Inferior parietal cortex (tissue), 1 donor: ENCODE results near the gene PASK.

ENCODE experiments used
- DNase-seq: peaks from one replicate; pipeline ENCODE4 v3.0.0-alpha.2; 2016; ENCODE audit errors: extremely low spot score

Gene PASK

DNA sequence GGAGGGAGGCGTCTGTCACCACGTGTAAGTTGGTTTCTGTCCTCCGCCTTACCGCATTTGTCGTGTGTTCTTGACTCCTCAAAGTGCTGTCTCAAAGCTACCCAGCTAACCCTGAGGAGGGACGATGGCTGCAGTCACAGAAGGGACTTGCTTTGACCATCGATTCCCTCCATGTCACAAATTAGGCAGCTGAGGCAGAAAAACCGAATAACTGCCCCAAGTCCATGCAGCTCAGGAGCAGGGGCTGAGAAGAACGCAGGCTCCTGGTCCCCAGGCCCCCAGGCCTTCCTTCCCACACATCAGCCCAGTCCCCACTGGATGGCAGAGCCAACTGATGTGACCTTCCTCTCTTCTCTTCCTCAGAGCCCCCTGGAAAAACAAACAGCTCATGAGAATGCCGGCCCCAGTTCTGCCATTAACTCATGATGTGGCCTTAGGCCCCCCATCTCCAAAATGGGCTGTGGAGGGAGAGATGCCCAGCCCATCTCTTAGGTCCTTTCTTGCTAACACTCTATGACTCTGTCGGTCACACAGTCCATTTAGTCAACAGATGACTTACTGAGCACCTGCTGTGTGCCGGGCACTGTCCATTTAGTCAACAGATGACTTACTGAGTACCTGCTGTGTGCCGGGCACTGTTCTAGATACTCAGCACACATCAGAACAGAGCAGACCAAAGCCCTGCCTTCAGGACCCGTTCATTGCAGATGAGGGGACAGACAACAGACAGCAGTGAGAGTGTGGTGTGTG, 66.8 kb downstream of the PASK start:
- no peak for DNase-seq

DNA sequence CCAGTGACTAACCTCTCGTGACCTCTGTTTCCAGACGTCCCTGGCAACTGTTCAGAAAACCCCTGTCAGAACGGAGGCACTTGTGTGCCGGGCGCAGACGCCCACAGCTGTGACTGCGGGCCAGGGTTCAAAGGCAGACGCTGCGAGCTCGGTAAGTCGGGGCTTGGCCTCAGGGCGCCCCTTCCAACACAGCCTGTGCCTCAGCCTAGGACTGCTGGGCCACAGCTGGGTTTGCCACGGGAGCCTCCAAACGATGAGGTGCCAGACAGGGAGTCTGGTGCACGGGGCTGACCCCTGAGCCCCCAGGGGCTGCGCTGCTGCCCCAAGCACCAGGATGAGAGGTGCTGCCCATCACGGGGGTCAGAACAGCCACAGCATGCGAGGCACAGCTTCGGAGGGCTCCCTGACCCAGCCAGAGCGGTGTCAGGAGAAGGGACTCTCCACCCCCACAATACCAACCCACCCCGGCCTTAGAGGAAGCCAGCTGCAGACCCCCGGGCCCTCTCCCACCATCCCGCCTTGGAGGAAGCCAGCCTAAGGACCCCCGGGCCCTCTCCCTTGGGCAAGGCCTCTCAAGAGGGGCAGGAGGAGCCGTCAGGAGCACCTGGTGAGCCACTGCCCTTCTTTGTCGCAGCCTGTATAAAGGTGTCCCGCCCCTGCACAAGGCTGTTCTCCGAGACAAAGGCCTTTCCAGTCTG, 67.5 kb downstream of the PASK start:
- no peak for DNase-seq

DNA sequence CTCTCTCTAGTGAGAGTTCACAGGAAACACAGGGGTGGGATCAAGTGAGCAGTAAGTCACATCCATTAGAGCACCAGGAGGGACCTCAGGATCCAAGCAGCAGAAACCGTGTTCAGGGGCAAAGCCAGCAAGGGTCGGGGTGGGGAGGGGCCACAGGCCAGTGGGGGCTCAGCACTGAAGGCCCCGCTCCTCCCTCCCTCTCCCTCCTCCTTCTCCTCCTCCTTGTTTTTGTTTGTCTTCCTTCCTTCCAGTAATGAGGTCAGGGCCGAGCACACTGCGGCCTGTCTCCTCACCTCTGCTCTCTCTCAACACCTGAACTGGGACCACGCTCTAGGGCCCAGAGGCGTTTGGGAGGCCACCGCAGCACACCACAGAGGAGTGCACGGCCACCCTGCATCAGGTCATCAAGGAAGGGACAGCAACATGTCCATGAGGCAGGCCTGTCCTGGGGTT, 68.1 kb downstream of the PASK start:
- no peak for DNase-seq

DNA sequence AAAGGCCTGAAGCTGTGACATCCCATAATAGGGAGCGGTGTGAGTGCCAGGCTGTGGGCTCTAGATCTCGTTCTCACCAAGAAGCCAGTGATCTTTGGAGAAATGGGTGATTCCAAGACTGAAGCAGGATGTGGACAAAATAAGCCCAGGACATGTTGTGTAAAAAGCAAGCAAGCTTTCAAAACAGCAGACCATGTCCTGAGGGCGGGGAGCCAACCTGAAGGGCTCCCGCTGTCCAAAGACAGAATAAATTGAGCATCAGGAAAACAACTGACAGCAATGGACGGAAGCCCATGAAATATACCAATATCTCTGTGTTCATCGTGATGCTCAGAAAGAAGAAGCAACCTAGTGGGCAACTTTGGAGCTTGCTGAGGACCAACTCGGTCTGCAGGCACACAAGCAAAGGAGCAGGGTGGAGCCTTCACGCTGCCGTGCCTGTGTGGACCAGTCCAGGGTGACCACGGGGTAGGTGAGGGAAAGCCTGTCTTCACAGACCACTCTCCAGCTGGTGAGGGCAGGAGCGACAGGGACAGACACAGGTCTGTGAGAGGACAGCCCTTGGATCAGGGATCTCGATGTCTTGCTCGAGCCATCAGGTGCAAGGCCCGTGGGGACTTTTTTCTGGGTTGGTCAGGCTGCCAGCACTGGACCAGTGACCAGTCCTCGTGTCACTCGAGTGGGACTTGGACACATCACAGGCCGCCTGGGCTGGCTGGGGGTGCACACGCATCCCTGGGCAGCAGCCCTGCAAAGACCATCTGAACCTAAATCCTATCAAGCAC, 68.7 kb downstream of the PASK start:
- DNase-seq: no peak

DNA sequence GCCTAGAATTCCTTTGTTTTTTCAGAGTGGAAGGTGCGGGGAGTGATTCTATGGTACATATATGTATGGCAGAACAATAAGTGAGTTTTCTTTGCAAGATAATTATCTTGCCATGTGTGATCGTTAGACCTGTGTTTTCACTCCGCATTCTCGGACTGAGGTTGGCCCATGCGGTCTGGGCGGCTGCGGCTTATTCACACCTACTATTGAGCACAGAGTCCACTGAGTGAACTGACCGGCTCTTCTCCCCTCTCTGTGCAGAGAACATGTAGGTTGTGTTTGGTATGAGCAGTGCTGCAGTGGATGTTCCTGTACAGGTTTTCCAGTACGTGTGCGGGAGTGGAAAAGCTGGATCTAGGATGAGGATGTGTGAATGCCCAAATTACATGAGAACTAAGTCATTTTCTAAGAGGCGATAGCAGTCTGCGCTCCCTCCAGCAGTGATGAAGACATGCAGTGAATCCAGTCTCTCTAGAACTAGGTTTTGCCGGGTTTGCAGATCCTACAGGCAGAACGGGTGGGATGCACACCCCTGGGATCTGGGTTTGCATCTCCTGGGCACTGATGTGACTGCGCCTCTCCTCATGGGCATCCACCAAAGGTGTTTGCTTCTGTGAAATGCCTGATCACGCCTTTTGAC, 74.3 kb downstream of the PASK start:
- no peak for DNase-seq

DNA sequence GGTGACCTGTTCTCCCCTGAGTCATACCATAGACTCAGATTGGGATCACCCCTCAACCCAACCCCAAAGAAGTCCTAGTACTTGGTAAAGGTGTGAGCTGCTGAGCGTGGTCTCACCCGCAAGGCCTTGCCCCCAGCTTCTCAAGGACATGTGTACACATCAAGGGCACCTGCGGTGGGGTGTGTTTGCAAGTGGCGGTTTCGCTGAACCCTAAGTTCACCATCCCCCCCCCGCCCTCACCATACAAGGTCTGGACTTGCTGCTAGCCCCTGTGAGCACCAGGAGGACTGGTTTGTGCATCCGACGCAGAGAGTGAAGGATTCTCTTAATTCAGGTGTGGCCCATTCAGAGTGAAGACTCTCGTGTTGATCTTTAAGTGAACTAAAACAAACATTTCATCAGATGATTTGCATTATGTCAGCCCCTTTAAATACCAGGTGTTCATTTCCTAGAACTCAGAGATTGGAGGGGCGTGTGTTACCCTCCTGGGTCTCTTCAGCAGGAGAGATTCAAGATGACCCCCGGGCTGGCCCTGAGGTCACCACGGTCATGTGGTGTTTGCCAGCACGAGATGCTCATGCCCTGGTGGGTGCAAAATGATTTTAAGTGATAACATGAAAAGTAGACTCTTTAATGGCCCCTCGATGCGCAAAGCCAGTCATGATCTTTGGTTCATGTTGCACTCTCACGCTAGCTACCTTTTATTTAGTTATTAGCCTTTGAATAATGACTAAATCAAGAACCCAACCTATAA, 75.0 kb downstream of the PASK start:
- DNase-seq: no peak

DNA sequence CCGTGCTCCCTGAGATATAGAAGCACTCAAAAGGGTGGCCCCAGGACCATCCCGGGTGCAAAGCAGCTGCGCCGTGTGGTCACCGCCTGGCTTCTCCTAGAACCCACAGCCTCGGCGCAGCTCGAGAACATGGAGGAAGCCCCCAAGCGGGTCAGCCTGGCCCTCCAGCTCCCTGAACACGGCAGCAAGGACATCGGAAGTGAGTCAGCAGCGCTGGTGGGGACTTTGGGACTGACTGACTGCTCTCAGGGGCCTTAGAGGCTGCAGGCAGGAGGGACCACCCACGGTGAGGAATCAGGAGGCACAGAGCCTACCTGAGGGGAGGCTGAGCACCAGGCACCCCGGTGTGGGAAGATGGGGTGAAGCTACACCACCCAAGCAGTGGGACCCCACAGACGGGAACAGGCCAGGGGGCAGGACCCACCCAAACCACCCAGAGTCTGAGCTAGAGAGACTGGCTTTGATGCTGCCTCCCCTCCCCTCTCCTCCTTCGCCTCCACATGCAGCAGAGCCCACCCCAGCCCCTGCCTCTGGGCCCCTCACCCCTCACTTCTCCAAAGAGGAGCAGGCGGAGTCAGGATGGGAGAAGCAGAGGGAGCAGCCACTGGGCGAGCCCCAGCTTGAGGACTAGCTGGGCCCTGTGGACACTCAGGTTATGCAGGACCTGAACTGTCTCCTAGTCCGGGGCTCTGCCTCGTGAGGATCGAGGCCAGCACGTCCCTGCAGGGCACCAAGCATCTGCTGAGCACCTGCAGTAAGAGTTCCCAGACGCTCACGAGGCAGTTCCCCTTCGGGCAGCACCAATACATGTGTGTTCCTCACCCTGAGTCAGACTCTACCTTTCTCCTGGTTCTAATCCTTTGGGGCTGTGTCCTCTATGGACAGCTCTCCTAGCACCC, 75.9 kb downstream of the PASK start:
- no peak for DNase-seq

DNA sequence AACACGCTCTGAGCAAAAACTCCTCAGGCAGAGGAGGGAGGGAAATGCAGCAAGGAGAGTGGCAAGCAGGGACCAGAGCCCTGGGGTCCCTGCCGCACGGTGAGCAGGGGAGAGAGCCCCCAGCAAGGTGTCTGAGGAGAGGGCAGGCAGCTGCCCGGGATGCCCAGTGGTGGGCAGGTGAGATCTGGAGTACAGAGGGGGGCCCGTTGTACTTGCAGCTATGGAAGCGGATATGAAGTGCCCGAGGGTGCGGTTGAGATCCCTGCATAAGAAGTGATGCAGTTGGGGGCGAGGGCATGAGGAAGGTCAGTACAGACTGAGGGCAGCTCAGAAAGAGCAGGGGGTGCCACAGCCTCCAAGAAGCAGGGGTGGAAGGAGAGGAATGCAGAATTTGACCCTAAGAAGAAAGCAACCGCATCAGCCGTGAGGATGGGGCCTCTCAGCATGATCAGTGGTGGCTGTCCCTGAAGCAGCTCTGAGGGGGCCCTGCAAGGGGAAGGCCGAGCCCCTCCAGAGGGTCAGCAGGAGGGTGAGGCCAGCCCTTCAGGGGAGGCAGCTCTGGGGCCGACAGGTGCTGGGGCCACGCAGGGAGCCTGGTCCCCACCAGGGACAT, 76.6 kb downstream of the PASK start:
- DNase-seq: no peak

DNA sequence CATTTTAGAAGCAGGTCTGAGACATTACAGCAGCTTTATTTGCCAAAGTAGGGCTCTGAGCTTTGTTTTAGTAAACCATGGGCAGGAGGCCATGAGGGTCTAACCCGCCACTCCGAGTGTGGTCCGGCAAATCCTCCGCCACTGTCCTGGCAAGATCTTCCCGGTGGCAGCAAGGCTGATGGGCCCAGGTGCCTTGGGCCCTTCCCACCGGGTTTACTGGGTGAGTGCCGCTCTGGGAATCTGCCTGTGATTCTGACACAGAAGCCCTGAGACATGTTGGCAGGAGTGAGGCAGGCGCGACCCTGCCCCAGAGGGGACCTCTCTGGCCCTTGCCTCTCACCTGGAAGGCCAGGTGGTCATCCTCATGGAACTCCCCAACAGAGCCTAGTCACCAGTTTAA, 77.1 kb downstream of the PASK start:
- DNase-seq: no peak

DNA sequence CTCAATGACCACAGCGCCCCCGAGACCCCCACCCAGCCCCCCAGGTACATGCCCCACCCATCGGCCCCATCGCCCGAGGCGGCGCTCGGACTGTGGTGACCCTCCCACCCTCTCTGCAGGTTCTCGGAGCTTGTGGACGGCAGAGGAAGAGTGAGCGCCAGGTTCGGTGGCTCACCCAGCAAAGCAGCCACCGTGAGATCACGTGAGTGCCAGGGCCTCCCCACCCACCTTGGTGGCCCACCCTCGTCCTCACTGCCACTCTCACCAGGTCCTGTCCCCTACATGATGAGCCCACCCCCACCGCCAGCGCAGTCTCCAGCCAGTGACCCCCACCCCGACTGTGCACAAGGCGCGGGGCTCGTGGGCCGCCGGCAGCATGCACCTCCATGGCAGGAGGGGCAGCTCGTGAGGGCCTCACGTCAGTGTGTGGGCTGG, 77.6 kb downstream of the PASK start:
- DNase-seq: no peak

DNA sequence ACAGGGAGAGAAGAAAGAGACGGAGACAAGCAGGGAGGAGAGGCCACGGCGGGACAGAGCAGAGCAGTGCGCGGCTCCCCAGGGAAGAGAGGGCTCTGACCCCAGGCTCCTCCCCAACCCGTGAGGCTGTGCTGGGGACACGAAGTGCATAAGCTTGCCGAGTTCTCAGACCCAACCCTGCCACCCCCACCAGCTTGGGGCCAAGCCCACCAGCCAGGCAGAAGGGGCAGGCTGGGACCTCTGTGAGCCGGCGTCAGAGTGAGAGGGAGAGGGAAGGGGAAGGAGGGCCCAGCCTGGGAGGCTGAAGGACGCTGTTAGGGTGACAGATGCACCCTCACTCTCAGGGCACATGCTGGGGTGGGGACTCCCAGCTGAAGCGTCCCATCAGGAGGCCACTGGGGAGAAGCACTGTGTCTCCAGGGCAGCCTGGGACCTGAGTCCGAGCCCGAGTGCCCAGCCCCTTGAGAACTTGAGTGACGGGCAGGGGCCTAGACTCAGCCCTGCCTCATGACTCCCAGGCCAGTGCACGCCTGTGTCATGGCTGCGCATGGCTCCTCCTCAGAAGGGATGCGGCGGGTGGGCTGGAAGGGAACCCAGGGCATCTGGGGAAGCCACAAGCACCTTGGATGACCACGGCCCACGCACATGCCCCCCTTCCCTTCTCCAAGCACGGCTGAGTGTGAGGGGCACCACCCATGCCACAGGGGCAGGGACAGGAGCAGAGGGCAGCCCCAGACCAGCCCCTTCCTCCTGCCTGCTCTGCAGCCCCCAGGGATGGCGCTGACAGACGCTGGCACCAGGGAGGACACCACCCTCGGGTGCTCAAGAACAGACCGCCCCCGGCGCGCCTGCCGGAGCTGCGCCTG, 78.2 kb downstream of the PASK start:
- DNase-seq: no peak

DNA sequence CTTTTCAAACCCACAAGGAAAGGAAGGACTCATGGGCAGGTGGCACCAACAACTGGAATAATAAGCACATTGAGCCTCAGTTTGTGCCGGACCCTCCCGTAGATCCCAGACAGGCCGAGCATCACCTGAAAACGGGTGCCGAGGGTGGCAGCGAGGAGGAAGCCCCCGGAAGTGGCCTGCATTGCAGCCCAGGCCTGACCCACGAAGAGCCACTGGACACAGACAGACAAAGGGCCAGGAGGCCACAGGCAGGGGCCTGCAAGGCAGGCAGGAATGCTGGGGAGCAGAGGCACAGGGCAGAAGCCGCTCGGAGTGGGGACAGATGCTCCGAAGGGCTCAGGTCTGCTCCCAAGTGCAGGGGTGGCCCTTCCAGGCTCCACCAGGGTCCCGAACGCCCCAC, 78.9 kb downstream of the PASK start:
- DNase-seq: no peak

DNA sequence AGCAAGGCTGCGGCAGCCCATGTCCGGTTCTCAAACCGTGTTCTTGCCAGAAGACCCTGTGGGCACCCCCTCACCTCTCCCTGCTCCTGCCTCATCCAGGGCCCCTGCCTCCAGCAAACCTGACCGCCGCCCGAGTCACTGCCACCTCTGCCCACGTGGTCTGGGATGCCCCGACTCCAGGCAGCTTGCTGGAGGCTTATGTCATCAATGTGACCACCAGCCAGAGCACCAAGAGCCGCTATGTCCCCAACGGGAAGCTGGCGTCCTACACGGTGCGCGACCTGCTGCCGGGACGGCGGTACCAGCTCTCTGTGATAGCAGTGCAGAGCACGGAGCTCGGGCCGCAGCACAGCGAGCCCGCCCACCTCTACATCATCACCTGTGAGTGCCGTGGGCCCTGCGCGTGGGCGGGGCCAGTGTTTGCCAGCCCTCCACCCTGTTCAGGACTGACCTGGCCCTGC, 79.4 kb downstream of the PASK start:
- DNase-seq: no peak

DNA sequence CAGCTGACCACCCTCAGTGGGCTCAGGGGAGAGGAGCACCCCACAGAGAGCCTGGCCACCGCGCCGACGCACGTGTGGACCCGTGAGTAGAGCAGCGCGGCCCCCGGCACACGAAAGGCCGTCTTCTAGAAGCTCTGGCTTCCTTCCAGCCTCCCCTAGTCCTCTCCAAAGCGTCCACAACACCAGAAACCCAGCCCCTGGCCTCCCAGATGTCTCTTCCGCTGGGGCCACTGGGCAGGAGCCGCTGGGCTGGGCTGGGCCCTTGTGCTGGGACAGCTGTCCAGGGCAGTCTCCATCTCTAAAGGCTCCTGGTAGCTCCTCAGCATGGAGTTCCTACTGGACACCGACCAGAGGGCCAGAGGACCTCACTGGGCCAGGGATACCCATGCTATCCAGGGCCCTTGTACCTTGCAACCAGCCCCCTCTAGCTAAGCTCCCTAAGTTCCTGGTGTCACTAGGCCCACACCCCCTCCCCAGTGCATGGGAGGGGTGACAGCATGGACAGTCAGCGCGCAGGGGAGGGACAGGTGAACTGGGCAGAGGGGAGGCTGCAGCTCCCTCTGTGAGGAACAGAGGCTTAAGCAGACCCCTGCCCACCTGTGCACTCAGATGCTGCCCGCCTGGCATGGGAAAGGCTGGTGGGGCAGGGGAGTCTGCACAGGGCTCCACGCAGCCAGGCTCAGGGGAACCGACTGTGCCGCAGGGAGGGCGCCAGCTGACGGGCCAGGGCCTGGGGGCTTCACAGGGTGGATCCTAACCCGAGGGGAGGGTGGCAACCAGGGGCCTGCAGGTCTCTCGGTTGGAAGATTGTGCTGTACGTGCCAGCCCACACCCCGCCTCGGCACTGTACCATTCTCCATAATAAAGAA, 80.1 kb downstream of the PASK start:
- no peak for DNase-seq

DNA sequence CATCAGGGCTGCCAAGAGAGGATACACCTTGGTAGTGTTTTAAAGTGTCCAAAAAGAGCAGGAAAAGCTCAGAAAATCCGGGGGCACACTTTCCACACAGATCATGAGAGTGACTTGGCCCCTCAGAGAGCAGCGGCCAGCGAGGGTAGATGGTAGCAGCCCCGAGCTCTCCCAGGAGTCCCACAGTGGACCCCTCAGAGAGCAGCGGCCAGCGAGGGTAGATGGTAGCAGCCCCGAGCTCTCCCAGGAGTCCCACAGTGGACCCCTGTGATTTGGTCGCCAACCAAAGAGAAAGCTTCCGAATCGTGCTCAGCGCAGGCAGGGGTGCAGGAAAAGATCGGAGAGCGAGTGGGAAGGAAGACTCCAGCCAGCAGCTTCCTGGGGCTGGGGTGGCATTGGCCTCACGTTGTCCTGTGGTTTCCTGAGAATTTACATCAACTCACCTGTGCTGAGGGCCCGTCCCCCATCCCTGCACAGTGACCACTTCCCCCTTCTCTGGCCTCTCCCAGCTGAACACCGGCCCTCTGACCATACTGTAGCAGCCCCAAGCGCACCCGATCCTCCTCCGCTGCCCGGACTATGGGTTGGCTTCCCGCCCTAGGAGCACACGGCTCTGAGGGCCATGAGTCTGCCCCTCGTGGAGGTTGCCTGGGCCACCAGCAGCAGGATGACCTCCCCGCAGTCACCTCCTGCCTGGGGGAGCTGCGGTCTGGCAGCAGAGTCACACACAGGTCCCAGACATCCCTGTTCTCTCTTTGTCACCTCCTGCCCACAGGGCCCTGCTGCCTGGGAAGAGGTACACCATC, 80.9 kb downstream of the PASK start:
- DNase-seq: no peak

DNA sequence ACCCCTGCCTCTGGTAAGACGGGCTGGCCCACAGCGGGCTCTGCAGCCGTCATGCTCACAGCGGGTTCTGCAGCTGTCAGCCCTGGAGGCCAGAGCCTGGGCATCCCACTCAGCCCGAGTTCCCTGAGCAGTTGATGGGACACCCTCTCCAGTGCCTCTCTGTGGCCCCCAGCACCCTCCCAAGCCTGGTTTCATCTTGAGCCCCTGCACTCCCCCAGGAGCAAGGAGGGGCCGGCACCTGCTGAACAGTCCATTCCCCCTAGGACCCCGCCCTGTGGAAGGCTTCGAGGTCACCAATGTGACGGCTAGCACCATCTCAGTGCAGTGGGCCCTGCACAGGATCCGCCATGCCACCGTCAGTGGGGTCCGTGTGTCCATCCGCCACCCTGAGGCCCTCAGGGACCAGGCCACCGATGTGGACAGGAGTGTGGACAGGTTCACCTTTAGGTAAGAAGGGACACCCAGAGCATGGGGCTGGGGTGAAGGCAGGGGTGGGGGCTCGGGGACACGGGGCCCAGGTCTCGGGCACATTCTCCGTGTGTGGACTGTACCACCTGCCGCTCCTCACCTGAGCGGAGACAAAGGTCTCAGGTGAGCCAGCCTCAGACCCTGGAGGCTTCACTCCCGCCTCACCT, 81.7 kb downstream of the PASK start:
- no peak for DNase-seq
